GM10847 (cell line): ENCODE measurements around the gene INTS11.

Experiments used
- POLR2A ChIP-seq: IDR thresholded peaks from 2 replicates; pipeline ENCODE4 v1.6.1; 2011; ENCODE audit not compliant: insufficient read length; ENCODE audit errors: extremely low read depth

The INTS11 gene

GRCh38 chr1:1264026-1264425 lies 60.4 kb downstream of the INTS11 start:
- no peak for TF ChIP-seq POLR2A

- TF ChIP-seq POLR2A, result no peak
These were observed 61.7 kb downstream of the INTS11 start for GRCh38 chr1:1262758-1263157.

- TF ChIP-seq POLR2A, result no peak
These were observed 62.4 kb downstream of the INTS11 start for GRCh38 chr1:1262071-1262470.
